Activated CD4-positive, alpha-beta T cell treated with anti-CD3 and anti-CD28 coated beads for 36 hours (primary cell): ENCODE measurements around the gene GRK3. TPM values are rescaled to one million over a fixed set of nuclear protein-coding genes. Genes with fewer than 3 reads are reported as not detected.

Experiments
- ATAC-seq: fragments of 200-7000 bp; cut with Tn5 transposase; one replicate; pipeline ENCODE4 v1.10.0; 2021; ENCODE audit warnings: mild to moderate bottlenecking, moderate library complexity
- CTCF ChIA-PET: fragments of 350-600 bp; sonication (Branson Sonifier 250); formaldehyde crosslinking; loops from one replicate; lab custom pipeline; 2021; ENCODE audit warnings: antibody characterized with exemption; lab: Charles Lee
- POLR2A ChIA-PET: fragments of 350-600 bp; sonication (Branson Sonifier 250); formaldehyde crosslinking; loops from one replicate; lab custom pipeline; 2021; ENCODE audit warnings: antibody characterized with exemption, inconsistent platforms; lab: Charles Lee
- DNase-seq: peaks from one replicate; pipeline ENCODE4 v3.0.0-alpha.2; 2020
- H3K27ac Mint-ChIP-seq: one replicate; pipeline ENCODE4 v1.8.0; 2021; ENCODE audit warnings: mixed read lengths
- H3K27me3 Mint-ChIP-seq: one replicate; pipeline ENCODE4 v1.8.0; 2021; ENCODE audit warnings: mixed read lengths
- H3K36me3 Mint-ChIP-seq: one replicate; pipeline ENCODE4 v1.8.0; 2021; ENCODE audit warnings: low read depth, mixed read lengths
- H3K4me1 Mint-ChIP-seq: one replicate; pipeline ENCODE4 v1.8.0; 2021; ENCODE audit warnings: mixed read lengths
- H3K4me3 Mint-ChIP-seq: one replicate; pipeline ENCODE4 v1.8.0; 2021; ENCODE audit warnings: mild to moderate bottlenecking, moderate library complexity, mixed read lengths
- H3K9me3 Mint-ChIP-seq: one replicate; pipeline ENCODE4 v1.8.0; 2021; ENCODE audit warnings: low read depth, mixed read lengths
- intact Hi-C, 2 experiments: fragments of 100-400 bp; cut with DNase I in 1 of 2; cut with micrococcal nuclease in 1 of 2; formaldehyde crosslinking; loops; one replicate each; pipeline versions ENCODE4 v1.14.2 to v1.15.1; 2022 to 2024; cut with DNase I, micrococcal nuclease
- total RNA-seq, 2 experiments: library from RNA; stranded (reverse); gene quantifications; one replicate each; pipeline ENCODE4 v1.2.3, GENCODE V29; 2021

GRK3 gene
- total RNA-seq, 2 experiments from 2014 or later: 8.6 to 9.2 TPM

GRCh38 chr22:25627271-25627852 lies 62.9 kb downstream of the GRK3 start:
- CTCF ChIA-PET: no interaction called here
- no peak overlapping the region for H3K4me3 Mint-ChIP-seq
- DNase-seq (no peak), ATAC-seq (no peak)
- intact Hi-C loops: no loop called here
- no peak overlapping the region for H3K27ac Mint-ChIP-seq
- H3K9me3 Mint-ChIP-seq: no peaks in the 10 kb centered on the region
- H3K4me1 Mint-ChIP-seq: peaks cover 23% of the 10 kb centered on the region
- H3K36me3 Mint-ChIP-seq: no peaks in the 10 kb centered on the region
- POLR2A ChIA-PET: no interaction called here
- no peaks in the 10 kb centered on the region for H3K27me3 Mint-ChIP-seq

- no peak overlapping the region for H3K27ac Mint-ChIP-seq
- ATAC-seq (no peak), DNase-seq (no peak)
- ChIA-PET POLR2A (no interaction called here), CTCF (no interaction called here)
- H3K4me3 Mint-ChIP-seq: no peak overlapping the region
- H3K4me1 Mint-ChIP-seq: peaks cover 13% of the 10 kb centered on the region
- no peaks in the 10 kb centered on the region for H3K27me3 Mint-ChIP-seq
- no peaks in the 10 kb centered on the region for H3K9me3 Mint-ChIP-seq
- no peaks in the 10 kb centered on the region for H3K36me3 Mint-ChIP-seq
- intact Hi-C loops: no loop called here
Observed at GRCh38 chr22:25628494-25628893, 64.0 kb downstream of the GRK3 start.

GRCh38 chr22:25629613-25630012 lies 65.1 kb downstream of the GRK3 start:
- peaks cover 1% of the 10 kb centered on the region for H3K4me1 Mint-ChIP-seq
- H3K36me3 Mint-ChIP-seq: no peaks in the 10 kb centered on the region
- POLR2A ChIA-PET: no interaction called here
- no peaks in the 10 kb centered on the region for H3K27me3 Mint-ChIP-seq
- DNase-seq: no peak
- ATAC-seq: no peak
- intact Hi-C loops: no loop called here
- no peaks in the 10 kb centered on the region for H3K9me3 Mint-ChIP-seq
- CTCF ChIA-PET: interaction anchor here (1.2 kb wide), 1 partner anchor 416 kb away, joined by 3 read pairs; no protein-coding TSS in a partner anchor
- no peak overlapping the region for H3K4me3 Mint-ChIP-seq
- H3K27ac Mint-ChIP-seq: no peak overlapping the region

GRCh38 chr22:25630447-25630846 lies 66.0 kb downstream of the GRK3 start:
- ATAC-seq (no peak), DNase-seq (no peak)
- H3K4me3 Mint-ChIP-seq: no peak overlapping the region
- no peaks in the 10 kb centered on the region for H3K36me3 Mint-ChIP-seq
- CTCF ChIA-PET: interaction anchor here (1.2 kb wide), 1 partner anchor 417 kb away, joined by 3 read pairs; no protein-coding TSS in a partner anchor
- intact Hi-C loops: no loop called here
- H3K27me3 Mint-ChIP-seq: no peaks in the 10 kb centered on the region
- no peak overlapping the region for H3K27ac Mint-ChIP-seq
- POLR2A ChIA-PET: no interaction called here
- no peaks in the 10 kb centered on the region for H3K4me1 Mint-ChIP-seq
- no peaks in the 10 kb centered on the region for H3K9me3 Mint-ChIP-seq

- intact Hi-C loops: no loop called here
- POLR2A ChIA-PET: no interaction called here
- DNase-seq (no peak), ATAC-seq (no peak)
- H3K4me1 Mint-ChIP-seq: peaks cover under 1% of the 10 kb centered on the region
- peaks cover 5% of the 10 kb centered on the region for H3K36me3 Mint-ChIP-seq
- no peaks in the 10 kb centered on the region for H3K27me3 Mint-ChIP-seq
- H3K27ac Mint-ChIP-seq: no peak overlapping the region
- CTCF ChIA-PET: no interaction called here
- H3K4me3 Mint-ChIP-seq: no peak overlapping the region
- H3K9me3 Mint-ChIP-seq: peaks cover 3% of the 10 kb centered on the region
Observed at GRCh38 chr22:25636323-25636722, 71.8 kb downstream of the GRK3 start.

GRCh38 chr22:25637032-25637431 lies 72.6 kb downstream of the GRK3 start:
- ChIA-PET CTCF (interaction anchor here (0.6 to 1.5 kb wide), 3 partner anchors 69 to 266 kb away, joined by 3 to 4 read pairs (median 3); no protein-coding TSS in a partner anchor), POLR2A (no interaction called here)
- peaks cover 5% of the 10 kb centered on the region for H3K4me1 Mint-ChIP-seq
- peaks cover 5% of the 10 kb centered on the region for H3K36me3 Mint-ChIP-seq
- peaks cover 3% of the 10 kb centered on the region for H3K9me3 Mint-ChIP-seq
- no peak overlapping the region for H3K27ac Mint-ChIP-seq
- no peaks in the 10 kb centered on the region for H3K27me3 Mint-ChIP-seq
- no peak for DNase-seq
- intact Hi-C loops: no loop called here
- no peak overlapping the region for H3K4me3 Mint-ChIP-seq
- ATAC-seq: no peak

GRCh38 chr22:25637672-25638071 lies 73.2 kb downstream of the GRK3 start:
- DNase-seq (no peak), ATAC-seq (no peak)
- no peak overlapping the region for H3K27ac Mint-ChIP-seq
- no peak overlapping the region for H3K4me3 Mint-ChIP-seq
- H3K9me3 Mint-ChIP-seq: peaks cover 3% of the 10 kb centered on the region
- H3K36me3 Mint-ChIP-seq: peaks cover 5% of the 10 kb centered on the region
- no peaks in the 10 kb centered on the region for H3K27me3 Mint-ChIP-seq
- H3K4me1 Mint-ChIP-seq: peaks cover 5% of the 10 kb centered on the region
- ChIA-PET CTCF (interaction anchor here (0.6 to 1.5 kb wide), 3 partner anchors 70 to 266 kb away, joined by 3 to 4 read pairs (median 3); no protein-coding TSS in a partner anchor), POLR2A (no interaction called here)
- intact Hi-C loops: no loop called here

- CTCF ChIA-PET: no interaction called here
- Mint-ChIP-seq H3K27ac (no peak overlapping the region), H3K4me3 (no peak overlapping the region), H3K36me3 (peaks cover 5% of the 10 kb centered on the region), H3K4me1 (peaks cover 5% of the 10 kb centered on the region), H3K27me3 (no peaks in the 10 kb centered on the region), H3K9me3 (peaks cover 3% of the 10 kb centered on the region)
- ATAC-seq: no peak
- no peak for DNase-seq
- POLR2A ChIA-PET: no interaction called here
- intact Hi-C loops: no loop called here
Observed at GRCh38 chr22:25638638-25639037, 74.2 kb downstream of the GRK3 start.

- ATAC-seq: no peak
- POLR2A ChIA-PET: no interaction called here
- intact Hi-C loops: no loop called here
- DNase-seq: no peak
- H3K4me1 Mint-ChIP-seq: peaks cover 9% of the 10 kb centered on the region
- H3K27ac Mint-ChIP-seq: no peak overlapping the region
- peaks cover 5% of the 10 kb centered on the region for H3K36me3 Mint-ChIP-seq
- no peaks in the 10 kb centered on the region for H3K27me3 Mint-ChIP-seq
- peaks cover 3% of the 10 kb centered on the region for H3K9me3 Mint-ChIP-seq
- H3K4me3 Mint-ChIP-seq: no peak overlapping the region
- CTCF ChIA-PET: no interaction called here
Observed at GRCh38 chr22:25641650-25642049, 77.2 kb downstream of the GRK3 start.

GRCh38 chr22:25643232-25644000 lies 78.9 kb downstream of the GRK3 start:
- CTCF ChIA-PET: interaction anchor here (0.6 kb wide), 1 partner anchor 12 kb away, joined by 3 read pairs; no protein-coding TSS in a partner anchor
- ATAC-seq: no peak
- intact Hi-C loops: no loop called here
- Mint-ChIP-seq H3K4me3 (no peak overlapping the region), H3K27ac (no peak overlapping the region), H3K36me3 (no peaks in the 10 kb centered on the region), H3K9me3 (peaks cover 3% of the 10 kb centered on the region), H3K4me1 (peaks cover 9% of the 10 kb centered on the region), H3K27me3 (no peaks in the 10 kb centered on the region)
- no peak for DNase-seq
- POLR2A ChIA-PET: no interaction called here

- no peak overlapping the region for H3K27ac Mint-ChIP-seq
- ChIA-PET CTCF (no interaction called here), POLR2A (no interaction called here)
- no peak overlapping the region for H3K4me3 Mint-ChIP-seq
- intact Hi-C loops: no loop called here
- H3K36me3 Mint-ChIP-seq: no peaks in the 10 kb centered on the region
- DNase-seq: no peak
- H3K9me3 Mint-ChIP-seq: peaks cover 3% of the 10 kb centered on the region
- no peak for ATAC-seq
- peaks cover 9% of the 10 kb centered on the region for H3K4me1 Mint-ChIP-seq
- H3K27me3 Mint-ChIP-seq: no peaks in the 10 kb centered on the region
Observed at GRCh38 chr22:25644122-25644521, 79.6 kb downstream of the GRK3 start.

- intact Hi-C loops: no loop called here
- H3K27ac Mint-ChIP-seq: no peak overlapping the region
- H3K4me1 Mint-ChIP-seq: peaks cover 9% of the 10 kb centered on the region
- H3K27me3 Mint-ChIP-seq: no peaks in the 10 kb centered on the region
- POLR2A ChIA-PET: no interaction called here
- H3K4me3 Mint-ChIP-seq: no peak overlapping the region
- DNase-seq (no peak), ATAC-seq (no peak)
- CTCF ChIA-PET: interaction anchor here (0.7 kb wide), 1 partner anchor 200 kb away, joined by 3 read pairs; no protein-coding TSS in a partner anchor
- no peaks in the 10 kb centered on the region for H3K36me3 Mint-ChIP-seq
- H3K9me3 Mint-ChIP-seq: no peaks in the 10 kb centered on the region
Observed at GRCh38 chr22:25645266-25645665, 80.8 kb downstream of the GRK3 start.
